Left renal pelvis (tissue), 4 donors: ENCODE data around the gene EPHA2. TPM values are rescaled to one million over a fixed set of nuclear protein-coding genes. Genes with fewer than 3 reads are reported as not detected.

Experiments
- DNase-seq, 4 donors: peaks; one replicate each; pipeline ENCODE4 v3.0.0-alpha.2; 2013; ENCODE audit warnings: low read depth in 4 of 4, low spot score in 3 of 4
- polyA plus RNA-seq, 4 donors: library from polyadenylated mRNA; unstranded; fragments of 120-200 nt; gene quantifications; one replicate each; pipeline ENCODE4 v1.2.1, GENCODE V29; 2013; ENCODE audit not compliant: insufficient read length in 4 of 4

EPHA2 gene
- polyA plus RNA-seq, 4 donors: 5.7 to 23.4 (median 16.2) TPM

DNA sequence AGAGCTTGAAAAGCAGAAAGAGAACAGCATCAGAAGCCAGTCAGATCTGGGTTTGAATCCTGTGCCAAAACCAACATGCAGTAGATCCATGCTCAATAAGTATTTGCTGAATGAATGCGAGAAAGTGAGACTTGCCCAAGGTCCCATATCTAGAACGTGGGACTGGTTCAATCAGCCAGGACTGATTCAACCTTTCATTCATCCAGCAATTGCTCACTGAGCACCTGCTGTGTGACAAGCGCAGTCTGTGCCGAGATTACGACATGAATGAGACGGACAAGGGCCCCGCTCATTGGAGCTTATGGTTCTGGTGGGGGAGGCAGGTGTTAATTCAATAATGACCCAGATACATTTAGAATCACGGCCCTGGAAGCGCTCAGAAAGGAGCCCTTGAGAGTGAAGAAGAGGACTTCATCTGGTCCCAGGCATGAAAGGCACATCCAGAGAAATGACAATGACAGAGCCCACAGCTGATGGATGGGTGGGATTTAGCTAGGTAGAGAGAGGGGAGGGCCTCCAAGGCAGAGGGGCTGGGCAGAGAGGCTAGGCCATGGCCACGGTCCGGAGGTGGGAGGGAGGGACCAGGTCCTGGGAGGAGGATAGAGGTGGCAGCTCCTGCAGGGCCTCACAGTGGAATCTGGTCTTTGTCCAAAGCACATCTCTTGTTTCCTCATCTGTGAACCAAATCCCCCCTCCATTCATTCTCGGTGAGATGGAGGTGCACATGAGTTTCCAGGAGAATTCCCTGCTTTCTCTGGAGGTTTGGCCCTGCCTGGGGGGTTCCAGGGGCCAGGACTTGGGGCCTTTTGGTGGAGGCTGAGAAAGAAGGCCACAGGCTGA, 78.2 kb downstream of the EPHA2 start:
- DNase-seq: no peak

DNA sequence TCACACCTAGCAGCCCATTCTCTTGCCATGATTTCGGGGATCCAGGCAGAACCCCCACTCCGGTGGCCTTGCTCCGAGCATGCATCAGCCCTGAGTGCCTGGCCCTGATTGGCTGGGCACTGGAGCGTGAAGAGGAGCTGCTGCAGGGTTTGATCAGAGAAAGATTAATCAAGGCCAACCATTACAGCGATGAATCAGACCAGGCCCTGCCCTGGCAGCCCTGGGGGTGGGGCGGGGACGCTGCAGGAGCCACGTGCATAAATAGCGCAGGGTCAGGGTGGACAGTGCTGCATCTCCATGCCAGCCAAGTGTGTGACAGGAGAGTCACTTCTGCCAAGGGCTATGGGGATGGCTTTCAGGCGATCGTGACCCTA, 79.0 kb downstream of the EPHA2 start:
- no peak for DNase-seq

DNA sequence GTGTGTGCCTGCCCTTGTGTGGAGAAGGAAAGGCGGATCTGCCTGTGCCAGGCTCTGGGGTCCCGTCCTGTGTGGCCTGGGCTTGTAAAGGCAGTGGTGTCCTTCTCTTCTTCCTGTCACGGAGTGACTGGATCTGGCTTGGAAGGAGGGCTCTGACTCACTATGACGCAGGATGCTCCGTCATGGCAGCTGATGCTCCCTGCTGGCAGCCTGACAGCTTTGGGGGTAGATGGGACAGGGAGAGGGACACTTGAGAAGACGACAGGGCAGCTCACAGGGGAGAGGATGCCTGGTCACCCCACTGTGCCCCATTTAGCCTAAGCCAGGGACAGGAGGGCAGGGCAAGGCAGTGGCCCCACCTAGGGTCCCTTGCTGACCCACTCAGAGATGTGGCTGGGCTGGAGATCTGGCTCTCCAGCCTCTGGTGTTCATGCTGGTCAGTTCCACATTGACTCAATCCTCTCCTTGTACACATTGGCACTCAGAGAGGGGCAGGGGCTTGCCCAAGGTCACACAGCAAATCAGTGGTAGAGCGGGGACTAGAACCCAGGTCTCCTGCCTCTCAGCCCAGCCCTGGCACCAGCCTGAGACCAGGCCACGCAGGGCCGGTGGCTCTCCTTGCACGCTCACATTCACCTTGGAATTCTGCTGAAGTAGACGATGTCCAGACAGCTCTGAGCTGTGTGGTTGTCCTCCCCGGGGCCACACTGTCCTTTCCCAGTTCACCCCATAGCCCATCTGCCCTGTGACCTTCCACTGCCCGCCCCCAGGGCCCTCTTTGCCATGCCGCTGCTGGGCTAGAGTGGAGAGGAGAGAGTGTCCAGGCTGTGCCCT, 79.6 kb downstream of the EPHA2 start:
- DNase-seq: no peak

DNA sequence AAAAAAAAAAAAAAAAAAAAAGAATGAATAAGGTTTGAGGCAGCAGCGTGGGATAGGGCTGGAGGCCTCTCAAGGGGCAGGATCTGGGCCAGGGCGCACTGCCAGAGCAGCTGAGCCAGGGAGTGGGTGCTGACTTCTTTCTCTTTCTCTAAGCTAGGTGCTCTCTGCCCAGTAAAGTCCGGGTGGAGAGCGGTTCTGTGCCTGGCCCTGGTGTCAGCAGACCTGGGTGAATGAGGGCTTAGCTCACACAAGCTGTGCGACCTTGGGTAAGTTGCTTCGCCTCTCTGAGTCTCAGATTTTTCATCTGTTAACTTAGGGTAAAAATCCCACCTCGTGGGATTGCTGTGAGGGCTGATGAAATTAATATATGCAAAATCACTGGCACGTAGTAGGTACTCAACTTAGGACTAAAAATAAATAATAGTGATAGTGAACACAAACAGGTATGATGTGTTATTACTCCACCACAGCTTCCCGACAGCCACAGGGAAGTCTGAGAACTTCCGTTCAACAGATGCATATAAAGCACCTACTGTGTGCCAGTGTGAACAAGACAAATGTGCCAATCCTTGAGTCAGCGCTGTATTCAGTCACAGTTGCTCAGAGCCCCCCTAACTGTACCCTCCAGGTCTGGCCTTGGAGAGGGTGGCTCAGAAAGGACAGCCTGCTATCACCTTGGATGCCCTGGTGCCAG, 80.4 kb downstream of the EPHA2 start:
- no peak for DNase-seq

Other genes starting within 250 kb of the EPHA2 start
- 10 to 100 TPM; 26.7 to 40.9 (median 28.5) TPM for gene ZBTB17, start 180.0 kb downstream of the EPHA2 start, polyA plus RNA-seq
- gene SRARP, start 151.8 kb downstream of the EPHA2 start, polyA plus RNA-seq: under 1 TPM in 3 of 4 donors, not detected in 1; 0.07 to 0.18 (median 0.07) TPM
- 1 to 10 TPM; 4.1 to 5.7 (median 4.3) TPM for gene HSPB7, start 138.0 kb downstream of the EPHA2 start, polyA plus RNA-seq
- gene CLCNKA, start 134.0 kb downstream of the EPHA2 start, polyA plus RNA-seq: 10 to 100 TPM in 3 of 4 donors, under 1 TPM in 1; 1.00 to 22.4 (median 16.8) TPM
- 10 to 100 TPM in 3 of 4 donors, 1 to 10 TPM in 1; 1.9 to 63.6 (median 37.5) TPM for gene CLCNKB, start 112.3 kb downstream of the EPHA2 start, polyA plus RNA-seq
- 1 to 10 TPM in 3 of 4 donors, not detected in 1; 1.6 to 1.8 (median 1.7) TPM for gene FAM131C, start 82.4 kb downstream of the EPHA2 start, polyA plus RNA-seq
- 10 to 100 TPM in 3 of 4 donors, 1 to 10 TPM in 1; 7.3 to 28.2 (median 18.9) TPM for gene ARHGEF19, start 56.6 kb upstream of the EPHA2 start, polyA plus RNA-seq
- 1 to 10 TPM; 4.2 to 6.6 (median 4.8) TPM for gene CPLANE2, start 81.1 kb upstream of the EPHA2 start, polyA plus RNA-seq
- gene FBXO42, start 196.4 kb upstream of the EPHA2 start, polyA plus RNA-seq: 10 to 100 TPM; 17.7 to 23.1 (median 20.4) TPM
- 100 to 1,000 TPM in 3 of 4 donors, 10 to 100 TPM in 1; 97.1 to 115 (median 105) TPM for gene SZRD1, start 211.2 kb upstream of the EPHA2 start, polyA plus RNA-seq